Measurements from ENCODE around the gene ITGB8.

ITGB8 gene

GRCh38 chr7:20340839-20341238, 10.1 kb downstream of the ITGB8 start:
- no peak for DNase-seq (ENCODE audit: low read depth)

GRCh38 chr7:20343205-20343604, 12.5 kb downstream of the ITGB8 start:
- no peak for DNase-seq (ENCODE audit: low read depth)

- no peak for DNase-seq (ENCODE audit: low read depth)
Observed at GRCh38 chr7:20343941-20344340, 13.2 kb downstream of the ITGB8 start.

- no peak for DNase-seq (ENCODE audit: low read depth)
Observed at GRCh38 chr7:20344396-20344795, 13.7 kb downstream of the ITGB8 start.

- DNase-seq (ENCODE audit: low read depth) = no peak
Observed at GRCh38 chr7:20346577-20346976, 15.9 kb downstream of the ITGB8 start.

- DNase-seq (ENCODE audit: low read depth) = no peak
Observed at GRCh38 chr7:20347680-20348079, 17.0 kb downstream of the ITGB8 start.

- DNase-seq (ENCODE audit: low read depth) = no peak
Observed at GRCh38 chr7:20348125-20348807, 17.6 kb downstream of the ITGB8 start.

GRCh38 chr7:20350518-20350951, 19.8 kb downstream of the ITGB8 start:
- no peak for DNase-seq (ENCODE audit: low read depth)

GRCh38 chr7:20350996-20351692, 20.4 kb downstream of the ITGB8 start:
- DNase-seq (ENCODE audit: low read depth) = no peak

GRCh38 chr7:20351901-20352300, 21.2 kb downstream of the ITGB8 start:
- no peak for DNase-seq (ENCODE audit: low read depth)

GRCh38 chr7:20352573-20353306, 22.0 kb downstream of the ITGB8 start:
- no peak for DNase-seq (ENCODE audit: low read depth)

- DNase-seq (ENCODE audit: low read depth) = no peak
Observed at GRCh38 chr7:20354610-20355528, 24.2 kb downstream of the ITGB8 start.

GRCh38 chr7:20358106-20358505, 27.4 kb downstream of the ITGB8 start:
- DNase-seq (ENCODE audit: low read depth) = no peak

GRCh38 chr7:20358762-20359282, 28.1 kb downstream of the ITGB8 start:
- no peak for DNase-seq (ENCODE audit: low read depth)

- DNase-seq (ENCODE audit: low read depth) = no peak
Observed at GRCh38 chr7:20359341-20359963, 28.8 kb downstream of the ITGB8 start.

- no peak for DNase-seq (ENCODE audit: low read depth)
Observed at GRCh38 chr7:20362574-20363253, 32.0 kb downstream of the ITGB8 start.

GRCh38 chr7:20364571-20365196, 34.0 kb downstream of the ITGB8 start:
- no peak for DNase-seq (ENCODE audit: low read depth)

- DNase-seq (ENCODE audit: low read depth) = no peak
Observed at GRCh38 chr7:20365486-20365885, 34.8 kb downstream of the ITGB8 start.

GRCh38 chr7:20374399-20374798, 43.7 kb downstream of the ITGB8 start:
- DNase-seq (ENCODE audit: low read depth) = no peak

- DNase-seq (ENCODE audit: low read depth) = no peak
Observed at GRCh38 chr7:20376796-20377195, 46.1 kb downstream of the ITGB8 start.

Measured in activated T-helper 1 cell treated with Interleukin-2 at 50 U/mL for 16 hours (primary cell).